Neural cell (in vitro differentiated cells): ENCODE data around the gene ZXDC. TPM values are rescaled to one million over a fixed set of nuclear protein-coding genes. Genes with fewer than 3 reads are reported as not detected.

Source experiments
- H2AFZ ChIP-seq: fragments of 200-600, 300-800 bp; sonication (generic), shearing (Covaris generic); 2 replicates; pipeline ENCODE4 v1.6.0; 2014; ENCODE audit warnings: low read depth, mild to moderate bottlenecking, antibody characterized with exemption, low read length, moderate library complexity
- H3F3A ChIP-seq: fragments of 200-600 bp; shearing (Covaris generic); 2 replicates; pipeline ENCODE4 v1.6.1; 2016; ENCODE audit warnings: mild to moderate bottlenecking, moderate library complexity, mixed read lengths, antibody characterized with exemption, low read length; ENCODE audit not compliant: insufficient read depth, poor library complexity, severe bottlenecking
- H3K27ac ChIP-seq: fragments of 200-600, 300-800 bp; sonication (generic), shearing (Covaris generic); 2 replicates; pipeline ENCODE4 v1.5.1; 2014; ENCODE audit warnings: mild to moderate bottlenecking, low read length, moderate library complexity
- H3K27me3 ChIP-seq: fragments of 300-800, 200-600 bp; sonication (generic), shearing (Covaris generic); 2 replicates; pipeline ENCODE4 v1.6.0; 2014; ENCODE audit warnings: mild to moderate bottlenecking, low read depth, low read length, moderate library complexity; ENCODE audit not compliant: insufficient read depth
- H3K36me3 ChIP-seq: fragments of 300-800, 200-600 bp; sonication (generic), shearing (Covaris generic); 2 replicates; pipeline ENCODE4 v1.5.1; 2014; ENCODE audit warnings: mild to moderate bottlenecking, antibody characterized with exemption, low read length, moderate library complexity; ENCODE audit not compliant: insufficient read depth
- H3K4me2 ChIP-seq: fragments of 300-800, 200-600 bp; sonication (generic), shearing (Covaris generic); 2 replicates; pipeline ENCODE4 v1.6.0; 2014; ENCODE audit warnings: mild to moderate bottlenecking, low read length
- H3K4me3 ChIP-seq: fragments of 300-800, 200-600 bp; sonication (generic), shearing (Covaris generic); 2 replicates; pipeline ENCODE4 v1.5.1; 2014; ENCODE audit warnings: mild to moderate bottlenecking, low read length, moderate library complexity
- H3K79me2 ChIP-seq: fragments of 200-600 bp; shearing (Covaris generic); replicated peaks from 2 replicates; pipeline ENCODE4 v1.6.0; 2014; ENCODE audit warnings: mild to moderate bottlenecking, low read length, moderate library complexity; ENCODE audit not compliant: insufficient read depth
- H3K9ac ChIP-seq: fragments of 300-800, 200-600 bp; sonication (generic), shearing (Covaris generic); 2 replicates; pipeline ENCODE4 v1.6.1; 2016; ENCODE audit warnings: mild to moderate bottlenecking, low read length, mixed read lengths
- H3K9me2 ChIP-seq: fragments of 200-600 bp; shearing (Covaris generic); 2 replicates; pipeline ENCODE4 v1.6.1; 2016; ENCODE audit warnings: mild to moderate bottlenecking, low read length, mixed read lengths; ENCODE audit not compliant: insufficient read depth
- H3K9me3 ChIP-seq: fragments of 200-600, 300-800 bp; sonication (generic), shearing (Covaris generic); 2 replicates; pipeline ENCODE4 v1.6.1; 2016; ENCODE audit warnings: mild to moderate bottlenecking, mixed run types, low read length, moderate library complexity, mixed read lengths
- H4K20me1 ChIP-seq: fragments of 200-600 bp; shearing (Covaris generic); 2 replicates; pipeline ENCODE4 v1.6.1; 2016; ENCODE audit warnings: mild to moderate bottlenecking, mixed run types; ENCODE audit not compliant: insufficient read depth
- CTCF ChIP-seq: fragments of 450-650 bp; IDR thresholded peaks from 2 replicates; pipeline ENCODE4 v1.5.1; 2014; ENCODE audit warnings: antibody characterized with exemption, mild to moderate bottlenecking, moderate library complexity; ENCODE audit not compliant: poor library complexity, severe bottlenecking
- EP300 ChIP-seq: fragments of 450-650 bp; conservative IDR thresholded peaks from 2 replicates; pipeline ENCODE4 v1.6.1; 2014; ENCODE audit warnings: antibody characterized with exemption, mild to moderate bottlenecking, moderate library complexity; ENCODE audit not compliant: poor library complexity, severe bottlenecking
- EZH2 ChIP-seq: fragments of 200-600, 300-800 bp; shearing (Covaris generic), sonication (generic); IDR thresholded peaks from 2 replicates; pipeline ENCODE4 v1.6.1; 2014; ENCODE audit warnings: antibody characterized with exemption, low read length, borderline replicate concordance, mild to moderate bottlenecking; ENCODE audit not compliant: insufficient read depth, poor library complexity, severe bottlenecking
- MXI1 ChIP-seq: fragments of 450-650 bp; conservative IDR thresholded peaks from 2 replicates; pipeline ENCODE4 v1.6.1; 2014; ENCODE audit warnings: antibody characterized with exemption, mild to moderate bottlenecking; ENCODE audit not compliant: poor library complexity, severe bottlenecking
- POLR2AphosphoS5 ChIP-seq: IDR thresholded peaks from 2 replicates; pipeline ENCODE4 v1.6.1; 2012
- RAD21 ChIP-seq: fragments of 450-650 bp; conservative IDR thresholded peaks from 2 replicates; pipeline ENCODE4 v1.6.1; 2014; ENCODE audit warnings: antibody characterized with exemption, mild to moderate bottlenecking, moderate library complexity
- REST ChIP-seq: IDR thresholded peaks from 2 replicates; pipeline ENCODE4 v1.6.1; 2012; ENCODE audit warnings: borderline replicate concordance
- SMC3 ChIP-seq: fragments of 450-650 bp; conservative IDR thresholded peaks from 2 replicates; pipeline ENCODE4 v1.6.1; 2014; ENCODE audit warnings: antibody characterized with exemption, mild to moderate bottlenecking, moderate library complexity; ENCODE audit not compliant: poor library complexity
- TAF1 ChIP-seq: IDR thresholded peaks from 2 replicates; pipeline ENCODE4 v1.6.1; 2012; ENCODE audit warnings: low read depth
- polyA plus RNA-seq: library from polyadenylated mRNA; depleted of rRNA; stranded (reverse); fragments of >200 nt; gene quantifications from 2 replicates; pipeline ENCODE4 v1.2.3, GENCODE V29; 2014

Gene ZXDC
- polyA plus RNA-seq, 1 donor from 2014 or later: 22.2 TPM

GRCh38 chr3:126524429-126524988 lies 48.8 kb upstream of the ZXDC start:
- Histone ChIP-seq H3K36me3 (no peaks in the 10 kb centered on the region), H3K9me2 (no peaks in the 10 kb centered on the region), H3K9me3 (no peaks in the 10 kb centered on the region), H2AFZ (no peak overlapping the region), H3K79me2 (no peaks in the 10 kb centered on the region), H4K20me1 (no peaks in the 10 kb centered on the region), H3K4me3 (peak overlapping the region; percentile 65), H3F3A (no peaks in the 10 kb centered on the region), H3K4me2 (no peak overlapping the region), H3K27me3 (peaks cover 26% of the 10 kb centered on the region), H3K9ac (peak overlapping the region; percentile 16), H3K27ac (no peak overlapping the region)
- TF ChIP-seq RAD21 (no peak), CTCF (peak; percentile 27)

GRCh38 chr3:126523745-126524428 lies 48.2 kb upstream of the ZXDC start, which contains the start of gene CHST13:
TSS of gene CHST13 (plus strand) at chr3:126524155. CDS start at chr3:126524333, 178 bp downstream.
- no peaks in the 10 kb centered on the region for H3K9me2 ChIP-seq
- H2AFZ ChIP-seq: no peak within 1 kb of the TSS
- peak within 1 kb of the TSS; percentile 44 for H3K4me2 ChIP-seq
- no peaks in the 10 kb centered on the region for H3K79me2 ChIP-seq
- H3K36me3 ChIP-seq: no peaks in the 10 kb centered on the region
- peak within 1 kb of the TSS; percentile 16 for H3K9ac ChIP-seq
- H4K20me1 ChIP-seq: no peaks in the 10 kb centered on the region
- TF ChIP-seq EZH2: no peak
- no peak for TF ChIP-seq TAF1
- TF ChIP-seq REST: no peak
- TF ChIP-seq RAD21: no peak
- peak; percentile 56 for TF ChIP-seq CTCF
- no peak for TF ChIP-seq EP300
- TF ChIP-seq SMC3: peak; percentile 22
- TF ChIP-seq MXI1: peak; percentile 57
- TF ChIP-seq POLR2AphosphoS5: no peak
- H3K27ac ChIP-seq: no peak within 1 kb of the TSS
- H3F3A ChIP-seq: no peaks in the 10 kb centered on the region
- no peaks in the 10 kb centered on the region for H3K9me3 ChIP-seq
- H3K27me3 ChIP-seq: peaks cover 26% of the 10 kb centered on the region
- peak within 1 kb of the TSS; percentile 65 for H3K4me3 ChIP-seq
